Measurements from ENCODE around the gene ZNF474.

ZNF474 gene

DNA sequence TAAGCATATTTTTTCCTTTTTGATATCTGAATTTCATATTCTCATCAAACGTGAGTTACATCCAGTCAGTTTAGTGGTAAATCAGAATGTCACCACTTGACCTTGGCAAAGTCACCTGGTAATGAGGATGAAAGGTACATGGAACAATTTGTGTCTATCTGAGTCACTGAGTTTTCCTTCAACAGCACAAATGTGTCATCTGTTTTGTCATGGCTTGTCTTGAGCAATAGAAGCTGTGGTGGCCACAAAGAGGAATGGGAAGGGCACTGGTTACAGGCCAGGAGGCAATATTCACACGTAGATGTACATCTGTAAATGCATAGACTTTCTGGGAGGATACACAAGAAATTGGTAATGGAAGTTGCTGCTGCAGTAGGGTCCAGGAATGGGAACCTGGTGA, 8.4 kb upstream of the ZNF474 start:
- no peak overlapping the region for H3K4me3 ChIP-seq (ENCODE audit: low read length)
- no peak overlapping the region for H3K27ac ChIP-seq (ENCODE audit: low read length)
- H3K9me3 ChIP-seq (ENCODE audit: insufficient read depth, low read depth, low read length) = no peaks in the 10 kb centered on the region
- peaks cover 17% of the 10 kb centered on the region; the same call in 1 of the 2 replicates for H3K4me1 ChIP-seq (ENCODE audit: insufficient read depth, low read length)
- H3K9ac ChIP-seq (ENCODE audit: low read depth, low read length) = no peak overlapping the region
- no peaks in the 10 kb centered on the region for H3K27me3 ChIP-seq (ENCODE audit: insufficient read depth, low read length)
- no peaks in the 10 kb centered on the region for H3K36me3 ChIP-seq (ENCODE audit: insufficient read depth, low read depth, low read length)

DNA sequence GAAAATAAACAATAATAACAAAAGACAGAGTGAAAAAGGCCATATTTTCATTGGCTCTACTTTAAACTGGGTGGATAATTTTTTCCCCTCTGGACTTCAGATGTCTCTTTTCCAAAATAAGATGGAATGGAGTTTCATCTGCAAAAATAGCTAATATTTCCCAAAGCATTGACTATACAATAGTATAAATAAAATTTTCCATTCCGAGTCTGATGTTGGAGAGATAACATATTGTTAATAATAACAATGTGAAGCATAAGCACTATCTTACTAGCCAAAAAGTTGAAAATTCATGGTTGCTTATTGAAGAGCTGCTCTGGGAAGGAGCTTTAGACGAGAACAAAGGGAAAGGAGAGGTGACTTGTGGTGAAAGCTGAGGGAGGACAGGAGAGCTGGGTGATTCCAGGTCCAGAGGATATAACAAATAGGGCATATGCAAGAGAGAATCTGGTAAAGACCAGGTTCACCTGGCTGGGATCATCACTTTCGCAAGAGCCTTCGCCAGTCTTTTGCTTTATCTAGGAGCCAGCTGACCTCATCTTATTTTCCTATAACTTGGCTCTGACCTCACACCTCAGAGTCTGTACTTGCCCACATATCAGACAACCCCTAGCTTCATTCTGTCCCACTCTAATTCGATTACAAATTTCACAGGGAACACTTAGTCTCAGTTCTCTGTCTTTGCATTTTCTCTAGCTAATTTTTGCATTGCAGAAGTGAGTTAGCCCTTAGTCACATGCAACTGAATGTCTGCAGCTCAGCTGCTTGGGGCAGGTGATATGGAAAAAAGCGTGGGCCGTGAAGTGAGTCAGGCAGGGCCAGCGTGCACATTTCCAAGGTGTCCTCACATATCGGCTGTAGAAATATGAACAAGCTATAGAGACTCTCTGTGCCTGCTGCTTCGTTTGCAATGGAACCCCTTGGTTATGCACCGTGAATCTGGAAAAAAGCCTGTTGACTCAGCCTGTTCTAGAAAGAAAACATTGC, 7.6 kb upstream of the ZNF474 start:
- Histone ChIP-seq H3K9ac (ENCODE audit: low read depth, low read length) (no peak overlapping the region), H3K27ac (ENCODE audit: low read length) (no peak overlapping the region), H3K9me3 (ENCODE audit: insufficient read depth, low read depth, low read length) (no peaks in the 10 kb centered on the region)

DNA sequence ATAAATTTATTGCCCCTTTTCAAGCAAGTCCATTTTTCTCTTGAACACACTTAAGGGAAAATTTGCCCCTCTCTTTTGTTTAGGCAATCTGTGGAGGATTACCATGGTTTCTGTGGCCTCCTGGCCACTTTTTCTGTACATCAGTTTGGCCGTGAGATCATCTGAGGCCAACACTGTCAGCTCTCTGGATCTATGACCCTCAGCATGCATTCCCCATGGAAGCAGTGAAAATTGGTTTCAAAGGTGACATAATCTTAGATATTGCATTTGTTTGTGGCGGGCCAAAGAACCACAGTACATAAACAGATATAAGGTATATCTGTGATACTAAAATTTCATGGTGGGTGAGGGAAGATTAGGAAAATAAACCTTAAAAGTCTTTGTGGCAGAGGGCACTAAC, 4.6 kb upstream of the ZNF474 start:
- no peak overlapping the region for H3K27ac ChIP-seq (ENCODE audit: low read length)
- H3K27me3 ChIP-seq (ENCODE audit: insufficient read depth, low read length) = no peaks in the 10 kb centered on the region
- H3K4me1 ChIP-seq (ENCODE audit: insufficient read depth, low read length) = peaks cover 17% of the 10 kb centered on the region; the same call in 1 of the 2 replicates
- no peak overlapping the region for H3K4me3 ChIP-seq (ENCODE audit: low read length)
- no peaks in the 10 kb centered on the region for H3K9me3 ChIP-seq (ENCODE audit: insufficient read depth, low read depth, low read length)
- H3K36me3 ChIP-seq (ENCODE audit: insufficient read depth, low read depth, low read length) = no peaks in the 10 kb centered on the region
- H3K9ac ChIP-seq (ENCODE audit: low read depth, low read length) = no peak overlapping the region

More for the DNA sequence above, 7.6 kb upstream of the ZNF474 start:
- H3K27me3 ChIP-seq (ENCODE audit: insufficient read depth, low read length) = no peaks in the 10 kb centered on the region
- H3K36me3 ChIP-seq (ENCODE audit: insufficient read depth, low read depth, low read length) = no peaks in the 10 kb centered on the region
- peaks cover 17% of the 10 kb centered on the region; the same call in 1 of the 2 replicates for H3K4me1 ChIP-seq (ENCODE audit: insufficient read depth, low read length)
- no peak overlapping the region for H3K4me3 ChIP-seq (ENCODE audit: low read length)

DNA sequence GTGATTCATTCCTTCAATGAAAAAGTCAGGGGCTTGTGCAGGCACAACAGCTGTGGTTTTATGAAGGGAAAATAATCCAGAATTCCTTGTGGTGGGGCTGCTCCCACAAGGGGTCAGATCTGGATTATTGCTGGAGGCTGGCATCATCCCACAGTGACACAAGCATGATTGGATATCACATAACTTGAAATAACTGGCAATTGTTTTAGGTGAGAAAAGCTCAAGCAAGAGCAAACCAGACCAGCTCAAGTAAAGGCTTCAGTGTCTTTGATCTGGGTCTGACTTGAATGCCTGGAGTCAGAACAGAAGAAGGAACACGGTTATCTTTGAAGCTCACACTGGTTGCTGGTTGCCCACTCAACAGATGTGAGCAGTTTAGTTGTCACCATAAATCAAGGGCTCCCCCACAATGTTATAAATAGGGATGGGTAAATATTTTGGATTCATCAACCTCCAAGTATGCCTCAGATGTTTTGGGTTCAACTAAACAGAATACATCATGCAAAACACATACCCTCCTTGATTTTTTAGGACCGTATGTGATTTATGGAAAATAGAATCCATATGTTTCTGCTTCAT, 3.1 kb upstream of the ZNF474 start:
- Histone ChIP-seq H3K4me3 (ENCODE audit: low read length) (no peak overlapping the region), H3K27ac (ENCODE audit: low read length) (no peak overlapping the region), H3K36me3 (ENCODE audit: insufficient read depth, low read depth, low read length) (no peaks in the 10 kb centered on the region), H3K9ac (ENCODE audit: low read depth, low read length) (no peak overlapping the region), H3K27me3 (ENCODE audit: insufficient read depth, low read length) (no peaks in the 10 kb centered on the region), H3K4me1 (ENCODE audit: insufficient read depth, low read length) (peaks cover 7% of the 10 kb centered on the region; the same call in 1 of the 2 replicates), H3K9me3 (ENCODE audit: insufficient read depth, low read depth, low read length) (no peaks in the 10 kb centered on the region)

DNA sequence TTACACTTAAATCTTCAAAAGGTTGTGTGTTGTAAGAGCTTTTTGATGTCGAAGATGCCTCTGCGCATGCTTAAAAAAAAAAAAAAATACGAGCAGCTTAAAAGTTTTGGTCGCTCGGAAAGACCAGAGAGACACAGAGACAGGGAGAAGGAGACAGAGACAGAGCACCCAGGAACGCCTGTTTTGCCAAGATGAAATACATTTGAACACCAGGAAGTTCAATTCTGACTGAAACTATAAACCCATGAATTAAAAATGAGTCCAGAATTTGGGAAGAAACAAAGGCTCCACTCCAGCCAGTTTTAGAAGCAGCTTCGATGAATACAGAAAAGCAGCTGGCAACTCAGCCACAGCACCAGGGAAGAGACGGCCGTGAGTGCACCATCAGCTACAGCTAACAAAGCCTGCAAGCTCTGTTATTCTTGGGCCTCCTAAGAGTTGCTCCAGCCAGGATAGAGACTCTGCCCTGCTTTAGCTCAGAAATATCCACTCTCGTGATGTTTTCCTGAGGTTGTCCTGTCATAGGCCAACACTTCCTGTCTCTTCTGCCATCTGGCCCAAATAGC, 2.5 kb upstream of the ZNF474 start:
- no peaks in the 10 kb centered on the region for H3K36me3 ChIP-seq (ENCODE audit: insufficient read depth, low read depth, low read length)
- no peaks in the 10 kb centered on the region for H3K27me3 ChIP-seq (ENCODE audit: insufficient read depth, low read length)
- H3K4me3 ChIP-seq (ENCODE audit: low read length) = no peak overlapping the region
- no peaks in the 10 kb centered on the region for H3K9me3 ChIP-seq (ENCODE audit: insufficient read depth, low read depth, low read length)
- peaks cover 4% of the 10 kb centered on the region; the same call in 1 of the 2 replicates for H3K4me1 ChIP-seq (ENCODE audit: insufficient read depth, low read length)
- no peak overlapping the region for H3K9ac ChIP-seq (ENCODE audit: low read depth, low read length)
- H3K27ac ChIP-seq (ENCODE audit: low read length) = no peak overlapping the region

DNA sequence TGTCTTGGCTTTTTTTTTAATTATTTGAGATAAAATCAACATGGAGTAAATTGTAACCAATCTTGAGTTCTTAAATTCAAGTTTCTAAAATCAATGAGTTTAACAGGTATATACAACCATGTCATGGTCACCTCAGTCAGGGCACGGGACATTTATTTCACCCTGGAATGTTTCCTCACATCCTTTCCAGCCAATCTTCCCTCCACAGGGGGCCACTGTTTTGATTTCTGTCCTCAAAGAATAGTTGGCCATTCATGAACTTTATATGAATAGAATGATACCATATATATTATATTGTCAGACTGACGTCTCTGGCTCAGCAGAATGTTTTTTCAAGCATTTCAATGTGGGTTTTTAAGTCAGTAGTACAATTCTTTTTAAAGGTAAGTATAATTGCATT, 806 bp downstream of the ZNF474 start:
- Histone ChIP-seq H3K9me3 (ENCODE audit: insufficient read depth, low read depth, low read length) (no peaks in the 10 kb centered on the region), H3K27ac (ENCODE audit: low read length) (no peak overlapping the region), H3K36me3 (ENCODE audit: insufficient read depth, low read depth, low read length) (no peaks in the 10 kb centered on the region), H3K4me1 (ENCODE audit: insufficient read depth, low read length) (no peaks in the 10 kb centered on the region), H3K4me3 (ENCODE audit: low read length) (no peak overlapping the region), H3K9ac (ENCODE audit: low read depth, low read length) (no peak overlapping the region), H3K27me3 (ENCODE audit: insufficient read depth, low read length) (no peaks in the 10 kb centered on the region)

DNA sequence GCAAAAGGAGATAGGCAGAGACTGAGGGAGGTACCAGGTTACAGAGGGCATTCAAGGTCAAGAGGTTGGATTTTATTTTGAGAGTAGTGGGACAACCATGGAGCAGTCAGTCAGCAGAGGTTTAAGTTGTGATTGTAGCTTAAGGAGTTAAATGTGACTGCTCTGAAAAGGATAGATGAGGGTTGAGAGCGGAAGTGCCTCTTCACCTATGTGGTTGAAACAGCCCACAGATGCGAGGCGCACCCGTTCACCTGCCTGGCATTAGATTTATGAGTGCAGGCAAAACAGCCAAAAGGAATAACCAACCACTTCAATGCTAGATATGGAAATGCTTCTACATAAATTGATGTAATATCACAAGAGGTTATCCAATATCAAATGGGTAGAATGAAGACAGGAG, 8.4 kb downstream of the ZNF474 start:
- Histone ChIP-seq H3K9me3 (ENCODE audit: insufficient read depth, low read depth, low read length) (no peaks in the 10 kb centered on the region), H3K36me3 (ENCODE audit: insufficient read depth, low read depth, low read length) (no peaks in the 10 kb centered on the region), H3K27me3 (ENCODE audit: insufficient read depth, low read length) (no peaks in the 10 kb centered on the region), H3K4me1 (ENCODE audit: insufficient read depth, low read length) (no peaks in the 10 kb centered on the region), H3K4me3 (ENCODE audit: low read length) (no peak overlapping the region), H3K9ac (ENCODE audit: low read depth, low read length) (no peak overlapping the region), H3K27ac (ENCODE audit: low read length) (no peak overlapping the region)

DNA sequence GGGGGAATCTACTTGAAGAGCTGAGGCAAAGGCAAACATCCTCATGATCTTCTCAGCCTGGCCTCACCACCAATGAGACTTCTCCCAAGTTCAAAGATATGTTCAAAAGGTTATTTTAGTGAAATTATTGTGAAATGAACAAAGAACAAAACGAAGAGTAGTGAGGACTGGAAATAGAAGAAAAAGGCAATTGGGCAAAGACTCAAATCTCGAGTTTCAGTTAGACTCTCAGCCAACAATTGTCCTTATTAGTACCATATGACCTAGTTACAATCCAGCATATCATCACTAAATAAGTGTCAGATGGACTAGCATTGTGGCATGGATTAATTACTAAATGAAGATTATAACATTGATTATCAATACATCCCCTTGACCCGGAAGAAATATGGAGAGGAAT, 9.0 kb downstream of the ZNF474 start:
- H3K4me3 ChIP-seq (ENCODE audit: low read length) = no peak overlapping the region
- no peaks in the 10 kb centered on the region for H3K36me3 ChIP-seq (ENCODE audit: insufficient read depth, low read depth, low read length)
- H3K27me3 ChIP-seq (ENCODE audit: insufficient read depth, low read length) = no peaks in the 10 kb centered on the region
- no peak overlapping the region for H3K9ac ChIP-seq (ENCODE audit: low read depth, low read length)
- H3K9me3 ChIP-seq (ENCODE audit: insufficient read depth, low read depth, low read length) = no peaks in the 10 kb centered on the region
- H3K27ac ChIP-seq (ENCODE audit: low read length) = no peak overlapping the region
- no peaks in the 10 kb centered on the region for H3K4me1 ChIP-seq (ENCODE audit: insufficient read depth, low read length)

DNA sequence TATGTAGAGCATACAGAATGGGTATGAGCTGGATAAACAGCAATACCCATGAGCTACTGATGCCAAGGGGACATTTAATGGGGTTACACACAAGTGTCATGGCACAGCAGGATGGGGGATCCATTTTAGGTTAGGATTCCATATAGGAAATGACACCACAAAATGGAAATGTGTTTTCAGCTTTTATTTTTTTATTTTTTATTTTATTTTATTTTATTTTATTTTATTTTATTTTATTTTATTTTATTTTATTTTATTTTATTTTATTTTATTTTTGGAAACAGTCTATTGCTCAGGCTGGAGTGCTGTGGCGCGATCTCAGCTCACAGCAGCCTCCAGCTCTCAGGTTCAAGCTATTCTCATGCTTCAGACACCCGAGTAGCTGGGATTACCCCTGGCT, 11.6 kb downstream of the ZNF474 start:
- Histone ChIP-seq H3K9ac (ENCODE audit: low read depth, low read length) (no peak overlapping the region), H3K27me3 (ENCODE audit: insufficient read depth, low read length) (no peaks in the 10 kb centered on the region), H3K4me1 (ENCODE audit: insufficient read depth, low read length) (no peaks in the 10 kb centered on the region), H3K4me3 (ENCODE audit: low read length) (no peak overlapping the region), H3K36me3 (ENCODE audit: insufficient read depth, low read depth, low read length) (no peaks in the 10 kb centered on the region), H3K9me3 (ENCODE audit: insufficient read depth, low read depth, low read length) (no peaks in the 10 kb centered on the region), H3K27ac (ENCODE audit: low read length) (no peak overlapping the region)

DNA sequence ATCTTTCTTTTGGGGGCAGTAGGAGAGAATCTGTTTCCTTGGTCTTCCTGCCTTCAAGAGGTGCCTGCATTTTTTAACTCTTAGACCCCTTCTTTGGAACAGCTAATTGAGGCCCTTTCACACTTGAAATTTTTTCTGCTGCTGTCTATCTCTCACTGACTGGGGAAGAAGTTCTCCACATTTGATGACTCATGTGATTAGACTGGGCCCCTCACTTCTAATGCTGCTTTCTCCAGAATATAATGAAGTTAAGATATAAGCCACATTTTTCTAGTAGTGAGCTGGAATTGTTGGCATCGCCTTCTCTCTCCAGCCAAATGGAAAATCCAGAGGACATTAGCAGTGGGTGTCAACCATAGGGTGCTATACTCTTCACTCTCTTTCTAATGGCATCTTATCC, 12.4 kb downstream of the ZNF474 start:
- Histone ChIP-seq H3K4me3 (ENCODE audit: low read length) (no peak overlapping the region), H3K9ac (ENCODE audit: low read depth, low read length) (no peak overlapping the region), H3K9me3 (ENCODE audit: insufficient read depth, low read depth, low read length) (no peaks in the 10 kb centered on the region), H3K36me3 (ENCODE audit: insufficient read depth, low read depth, low read length) (no peaks in the 10 kb centered on the region), H3K4me1 (ENCODE audit: insufficient read depth, low read length) (no peaks in the 10 kb centered on the region), H3K27ac (ENCODE audit: low read length) (no peak overlapping the region), H3K27me3 (ENCODE audit: insufficient read depth, low read length) (no peaks in the 10 kb centered on the region)

DNA sequence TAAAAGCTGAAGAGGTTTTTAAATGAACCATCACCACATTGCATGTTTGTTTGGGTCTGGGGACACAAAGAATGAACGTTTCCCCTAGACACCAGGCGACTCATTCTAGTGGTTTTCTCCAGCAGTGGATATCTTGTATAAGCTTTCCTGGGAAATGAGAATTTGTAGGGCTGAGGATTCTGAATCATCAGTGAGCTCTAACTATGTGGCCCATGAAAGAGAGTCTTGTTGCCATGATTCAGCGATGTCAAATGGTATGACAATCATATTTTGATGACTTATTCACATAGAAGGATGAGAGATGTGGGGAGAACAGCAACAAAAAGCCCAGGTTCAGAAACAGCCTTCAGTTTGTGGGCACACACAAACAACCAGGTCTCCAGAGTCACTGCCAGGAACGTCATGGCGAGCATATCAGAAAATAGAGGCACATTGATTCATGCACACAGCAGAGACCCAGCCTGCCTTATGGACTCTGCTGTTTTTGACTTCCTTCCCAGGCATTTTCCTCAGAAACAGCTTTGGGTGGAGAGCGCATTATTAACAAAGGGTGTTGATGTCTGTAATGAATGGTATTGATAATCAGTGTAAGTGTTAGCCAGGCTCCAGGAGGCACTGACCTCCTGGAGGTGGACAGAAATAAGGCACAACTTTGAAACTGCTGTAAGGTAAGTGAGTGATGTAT, 13.3 kb downstream of the ZNF474 start:
- no peaks in the 10 kb centered on the region for H3K9me3 ChIP-seq (ENCODE audit: insufficient read depth, low read depth, low read length)
- no peak overlapping the region for H3K27ac ChIP-seq (ENCODE audit: low read length)
- no peak overlapping the region for H3K9ac ChIP-seq (ENCODE audit: low read depth, low read length)

More for the DNA sequence above, 13.3 kb downstream of the ZNF474 start:
- Histone ChIP-seq H3K27me3 (ENCODE audit: insufficient read depth, low read length) (no peaks in the 10 kb centered on the region), H3K36me3 (ENCODE audit: insufficient read depth, low read depth, low read length) (no peaks in the 10 kb centered on the region), H3K4me1 (ENCODE audit: insufficient read depth, low read length) (no peaks in the 10 kb centered on the region), H3K4me3 (ENCODE audit: low read length) (no peak overlapping the region)
